PC-9 (cell line): ENCODE data around the gene ADAMTS13. TPM values are rescaled to one million over a fixed set of nuclear protein-coding genes. Genes with fewer than 3 reads are reported as not detected.

Experiments used
- BruUV-seq: library from RNA; stranded (reverse); fragments of 400-500 nt; replicated peaks from 2 replicates; lab custom pipeline; 2021; lab: Mats Ljungman, UMichigan
- CTCF ChIA-PET: fragments of 300-600 bp; sonication (Branson Sonifier 250); formaldehyde crosslinking; loops from one replicate; lab custom pipeline; 2022; ENCODE audit warnings: antibody characterized with exemption; lab: Charles Lee
- POLR2A ChIA-PET: fragments of 300-600 bp; sonication (Branson Sonifier 250); formaldehyde crosslinking; loops from one replicate; lab custom pipeline; 2022; ENCODE audit warnings: antibody characterized with exemption; ENCODE audit not compliant: unreplicated experiment; lab: Charles Lee
- DNase-seq, 2 experiments: peaks; one replicate each; pipeline versions ENCODE4 v3.0.0 to v3.0.0-alpha.2; 2015 to 2022; ENCODE audit warnings: mixed read lengths in 1 of 2
- H2AFZ ChIP-seq: fragments of 200-600 bp; sonication (generic); 2 replicates; pipeline ENCODE4 v1.8.1; 2017; ENCODE audit warnings: antibody characterized with exemption
- H3F3A ChIP-seq: fragments of 200-600 bp; sonication (generic); 2 replicates; pipeline ENCODE4 v1.8.1; 2017; ENCODE audit warnings: antibody characterized with exemption, mild to moderate bottlenecking, low read depth; ENCODE audit not compliant: insufficient read depth
- H3K27ac ChIP-seq: fragments of 200-600 bp; sonication (generic); 2 replicates; pipeline ENCODE4 v1.6.1; 2016; ENCODE audit warnings: mixed run types
- H3K27me3 ChIP-seq: fragments of 200-600 bp; sonication (generic); 2 replicates; pipeline ENCODE4 v1.6.1; 2016; ENCODE audit warnings: low read depth, mixed run types; ENCODE audit not compliant: insufficient read depth
- H3K36me3 ChIP-seq: fragments of 200-600 bp; sonication (generic); 2 replicates; pipeline ENCODE4 v1.6.1; 2016; ENCODE audit warnings: low read depth, mixed run types
- H3K4me1 ChIP-seq: fragments of 200-600 bp; sonication (generic); replicated peaks from 2 replicates; pipeline ENCODE4 v1.6.1; 2016; ENCODE audit warnings: mixed run types; ENCODE audit not compliant: insufficient read depth
- H3K4me2 ChIP-seq: fragments of 200-600 bp; sonication (generic); 2 replicates; pipeline ENCODE4 v1.6.1; 2017; ENCODE audit warnings: mixed run types
- H3K4me3 ChIP-seq: fragments of 200-600 bp; sonication (generic); 2 replicates; pipeline ENCODE4 v1.6.1; 2016; ENCODE audit warnings: mixed run types
- H3K79me2 ChIP-seq: fragments of 200-600 bp; sonication (generic); 2 replicates; pipeline ENCODE4 v1.6.1; 2017; ENCODE audit warnings: low read depth, mixed run types
- H3K9me2 ChIP-seq: fragments of 200-600 bp; sonication (generic); 2 replicates; pipeline ENCODE4 v1.8.1; 2017; ENCODE audit warnings: mild to moderate bottlenecking; ENCODE audit not compliant: insufficient read depth
- H3K9me3 ChIP-seq: fragments of 200-600 bp; sonication (generic); 2 replicates; pipeline ENCODE4 v1.8.1; 2016; ENCODE audit warnings: low read depth; ENCODE audit not compliant: insufficient read depth
- H4K20me1 ChIP-seq: fragments of 200-600 bp; sonication (generic); 2 replicates; pipeline ENCODE4 v1.8.1; 2017; ENCODE audit not compliant: insufficient read depth
- CTCF ChIP-seq: fragments of 200-600 bp; sonication (generic); conservative IDR thresholded peaks from 2 replicates; pipeline ENCODE4 v1.6.1; 2017; ENCODE audit warnings: mixed run types, antibody characterized with exemption, mild to moderate bottlenecking, moderate library complexity
- EZH2 ChIP-seq: fragments of 200-600 bp; sonication (generic); IDR thresholded peaks from 2 replicates; pipeline ENCODE4 v1.8.0; 2017; ENCODE audit warnings: antibody characterized with exemption, low read depth
- intact Hi-C: fragments of 100-400 bp; cut with micrococcal nuclease; formaldehyde crosslinking; loops from one replicate; pipeline ENCODE4 v1.10.0; 2022; ENCODE audit not compliant: unreplicated experiment
- total RNA-seq: library from RNA; stranded (reverse); gene quantifications from 2 replicates; pipeline ENCODE4 v1.2.3, GENCODE V29; 2021

ADAMTS13 gene
- total RNA-seq, 1 experiment from 2014 or later = 7.1 TPM

- ChIA-PET CTCF (no interaction called here), POLR2A (no interaction called here)
- no peak for DNase-seq
- no peaks in the 10 kb centered on the region for H3K36me3 ChIP-seq
- intact Hi-C loops = no loop called here
- no peak overlapping the region for H3K4me3 ChIP-seq
- no peaks in the 10 kb centered on the region; the same call in 1 of the 2 replicates for H4K20me1 ChIP-seq
- H3K27me3 ChIP-seq = no peaks in the 10 kb centered on the region
- no TSS peak for BruUV-seq
- no peaks in the 10 kb centered on the region for H3K4me1 ChIP-seq
- no peaks in the 10 kb centered on the region for H3K9me3 ChIP-seq
- H3K27ac ChIP-seq = no peak overlapping the region
- no peak overlapping the region for H2AFZ ChIP-seq
- H3K9me2 ChIP-seq = no peaks in the 10 kb centered on the region
- H3F3A ChIP-seq = peaks cover 5% of the 10 kb centered on the region; the same call in 1 of the 2 replicates
- TF ChIP-seq CTCF (no peak), EZH2 (no peak)
- H3K79me2 ChIP-seq = no peaks in the 10 kb centered on the region
- H3K4me2 ChIP-seq = no peak overlapping the region
Measured at GRCh38 chr9:133468777-133469421, 46.7 kb downstream of the ADAMTS13 start.

- no peak for DNase-seq
- no peaks in the 10 kb centered on the region for H3K9me2 ChIP-seq
- intact Hi-C loops = no loop called here
- H3K9me3 ChIP-seq = no peaks in the 10 kb centered on the region
- no peak overlapping the region for H3K27ac ChIP-seq
- H3K36me3 ChIP-seq = no peaks in the 10 kb centered on the region
- CTCF ChIA-PET = no interaction called here
- POLR2A ChIA-PET = interaction anchor here (0.6 to 0.7 kb wide), 2 partner anchors 11 to 603 kb away, joined by 4 to 7 read pairs; partner anchors contain the start of gene CACFD1
- H3K4me1 ChIP-seq = no peaks in the 10 kb centered on the region
- no peak overlapping the region for H3K4me2 ChIP-seq
- peaks cover 5% of the 10 kb centered on the region; the same call in 1 of the 2 replicates for H3F3A ChIP-seq
- no peak for TF ChIP-seq EZH2
- TF ChIP-seq CTCF = no peak
- H4K20me1 ChIP-seq = no peaks in the 10 kb centered on the region; the same call in 1 of the 2 replicates
- BruUV-seq = no TSS peak
- no peaks in the 10 kb centered on the region for H3K79me2 ChIP-seq
- H3K27me3 ChIP-seq = no peaks in the 10 kb centered on the region
- H2AFZ ChIP-seq = no peak overlapping the region
- no peak overlapping the region for H3K4me3 ChIP-seq
Measured at GRCh38 chr9:133470427-133470924, 48.3 kb downstream of the ADAMTS13 start.

- H3K9me2 ChIP-seq = no peaks in the 10 kb centered on the region
- H3K4me2 ChIP-seq = no peak overlapping the region
- H3K79me2 ChIP-seq = no peaks in the 10 kb centered on the region
- ChIA-PET CTCF (no interaction called here), POLR2A (interaction anchor here (0.6 to 0.7 kb wide), 2 partner anchors 11 to 604 kb away, joined by 4 to 7 read pairs; partner anchors contain the start of gene CACFD1)
- H3F3A ChIP-seq = peaks cover 3% of the 10 kb centered on the region; the same call in 1 of the 2 replicates
- H2AFZ ChIP-seq = no peak overlapping the region
- DNase-seq = no peak
- intact Hi-C loops = no loop called here
- no peaks in the 10 kb centered on the region for H3K27me3 ChIP-seq
- no peaks in the 10 kb centered on the region for H3K4me1 ChIP-seq
- TF ChIP-seq CTCF (no peak), EZH2 (no peak)
- H3K4me3 ChIP-seq = no peak overlapping the region
- no peak overlapping the region for H3K27ac ChIP-seq
- no peaks in the 10 kb centered on the region for H3K9me3 ChIP-seq
- H3K36me3 ChIP-seq = no peaks in the 10 kb centered on the region
- no TSS peak for BruUV-seq
- H4K20me1 ChIP-seq = no peaks in the 10 kb centered on the region; the same call in 1 of the 2 replicates
Measured at GRCh38 chr9:133470988-133471387, 48.8 kb downstream of the ADAMTS13 start.
